Endothelial cell of umbilical vein (primary cell): ENCODE data around the gene NFATC2. TPM values are rescaled to one million over a fixed set of nuclear protein-coding genes. Genes with fewer than 3 reads are reported as not detected.
"Not testable (repeated sequence)": the region's sequence is repeated elsewhere in the genome, so short reads cannot be mapped to it uniquely, and the experiment has no call there.

Source experiments
- BruUV-seq: library from RNA; stranded (reverse); fragments of 400-500 nt; replicated peaks from 2 replicates; lab custom pipeline; 2021; lab: Mats Ljungman, UMichigan
- CTCF ChIA-PET: fragments of 300-600, 350-600 bp; sonication (Branson Sonifier 250); formaldehyde crosslinking; loops from one replicate; lab custom pipeline; 2021; ENCODE audit warnings: antibody characterized with exemption, inconsistent platforms; lab: Charles Lee
- POLR2A ChIA-PET: fragments of 300-600, 350-600 bp; sonication (Branson Sonifier 250); formaldehyde crosslinking; loops from one replicate; lab custom pipeline; 2021; ENCODE audit warnings: antibody characterized with exemption, inconsistent platforms; lab: Charles Lee
- DNase-seq: peaks from one replicate; pipeline ENCODE4 v3.0.0-alpha.2; 2011; ENCODE audit warnings: low read depth, low spot score
- FAIRE-seq: peaks from 2 replicates; lab custom pipeline; 2011; peaks lifted over from hg19 to GRCh38; lab: Jason Lieb, UNC
- H2AFZ ChIP-seq: 2 replicates; pipeline ENCODE4 v1.6.0; 2012; ENCODE audit warnings: low read depth, low read length, control low read depth, inconsistent platforms
- H3K27ac ChIP-seq: 2 replicates; pipeline ENCODE4 v1.5.1; 2011; ENCODE audit warnings: low read depth, mild to moderate bottlenecking, control low read depth, low read length, moderate library complexity; ENCODE audit not compliant: insufficient read depth
- H3K27me3 ChIP-seq, 2 experiments: 2 replicates each; pipeline versions ENCODE4 v1.6.0 to v1.6.1; 2011; ENCODE audit warnings: low read length in 2 of 2, mixed read lengths in 1 of 2; ENCODE audit not compliant: control insufficient read depth in 2 of 2, insufficient read depth in 2 of 2
- H3K36me3 ChIP-seq, 2 experiments: 2 replicates in 1 of 2; 3 replicates in 1 of 2; pipeline ENCODE4 v1.5.1; 2011; ENCODE audit warnings: low read length in 2 of 2, mild to moderate bottlenecking in 1 of 2, moderate library complexity in 1 of 2; ENCODE audit not compliant: control insufficient read depth in 2 of 2, insufficient read depth in 2 of 2; ENCODE audit errors: extremely low read depth in 1 of 2
- H3K4me1 ChIP-seq: 3 replicates; pipeline ENCODE4 v1.5.1; 2011; ENCODE audit warnings: mild to moderate bottlenecking, low read length; ENCODE audit not compliant: control insufficient read depth, insufficient read depth; ENCODE audit errors: extremely low read depth
- H3K4me2 ChIP-seq: 2 replicates; pipeline ENCODE4 v1.6.1; 2011; ENCODE audit warnings: low read length, control low read depth, mixed read lengths; ENCODE audit not compliant: insufficient read depth
- H3K4me3 ChIP-seq, 3 experiments: fragments of 200-600 bp in 1 of 3; sonication (generic), shearing (Covaris generic) in 1 of 3; replicated peaks in 1 of 3; 2 replicates each; pipeline ENCODE4 v1.5.1; 2011 to 2016; ENCODE audit warnings: control low read depth in 3 of 3, low read length in 3 of 3, mild to moderate bottlenecking in 2 of 3, inconsistent platforms in 1 of 3, low read depth in 1 of 3, moderate library complexity in 1 of 3; ENCODE audit not compliant: insufficient read depth in 1 of 3
- H3K79me2 ChIP-seq: 2 replicates; pipeline ENCODE4 v1.6.0; 2012; ENCODE audit warnings: low read length, inconsistent platforms; ENCODE audit not compliant: control insufficient read depth, insufficient read depth
- H3K9ac ChIP-seq: replicated peaks from 2 replicates; pipeline ENCODE3; 2011; ENCODE audit warnings: low read length, control low read depth; ENCODE audit not compliant: insufficient read depth; ENCODE audit errors: extremely low read depth
- H3K9me1 ChIP-seq: replicated peaks from 3 replicates; pipeline ENCODE4 v1.6.0; 2011; ENCODE audit warnings: mild to moderate bottlenecking, low read length; ENCODE audit not compliant: control insufficient read depth, insufficient read depth; ENCODE audit errors: extremely low read depth
- H3K9me3 ChIP-seq: replicated peaks from 2 replicates; pipeline ENCODE4 v1.5.1; 2012; ENCODE audit warnings: low read length, inconsistent platforms; ENCODE audit not compliant: control insufficient read depth, insufficient read depth
- H4K20me1 ChIP-seq: replicated peaks from 2 replicates; pipeline ENCODE3; 2011; ENCODE audit warnings: mild to moderate bottlenecking, low read length; ENCODE audit not compliant: control insufficient read depth, insufficient read depth; ENCODE audit errors: extremely low read depth
- EZH2 ChIP-seq: IDR thresholded peaks from 2 replicates; pipeline ENCODE4 v1.6.1; 2012; ENCODE audit warnings: borderline replicate concordance, low read depth, mild to moderate bottlenecking, moderate library complexity, low read length, inconsistent platforms; ENCODE audit not compliant: severe bottlenecking
- FOS ChIP-seq: IDR thresholded peaks from 2 replicates; pipeline ENCODE4 v1.6.1; 2011; ENCODE audit warnings: mild to moderate bottlenecking, low read length, moderate library complexity, borderline replicate concordance; ENCODE audit not compliant: insufficient read depth
- GATA2 ChIP-seq: IDR thresholded peaks from 2 replicates; pipeline ENCODE4 v1.7.0; 2011; ENCODE audit warnings: low read depth, mild to moderate bottlenecking, moderate library complexity, mixed read lengths, low read length; ENCODE audit not compliant: insufficient read length, insufficient read depth
- JUN ChIP-seq: IDR thresholded peaks from 2 replicates; pipeline ENCODE4 v1.6.1; 2011; ENCODE audit warnings: borderline replicate concordance, low read depth; ENCODE audit not compliant: insufficient read length, insufficient read depth
- dilution Hi-C: fragments of 300-500 bp; cut with MboI; formaldehyde crosslinking; loops from one replicate; pipeline ENCODE4 v1.15.0; 2019; ENCODE audit warnings: low sequenced_read_pairs; ENCODE audit not compliant: extremely low pct_ligation_motif_present
- intact Hi-C: fragments of 100-400 bp; cut with micrococcal nuclease; formaldehyde crosslinking; loops from one replicate; pipeline ENCODE4 v1.10.0; 2022
- polyA plus RNA-seq, 4 experiments: library from polyadenylated mRNA; depleted of rRNA in 3 of 4; stranded (reverse) in 3 of 4; unstranded in 1 of 4; fragments of >200 nt; gene quantifications; 2 replicates each; pipeline versions ENCODE4 v1.2.1 to v1.2.3, GENCODE V29; 2011 to 2012; ENCODE audit warnings: missing spikeins in 1 of 4
- total RNA-seq: library from RNA; stranded (reverse); gene quantifications from 2 replicates; pipeline ENCODE4 v1.2.3, GENCODE V29; 2021

NFATC2 gene
- total and polyA plus RNA-seq, 2 donors (not counting 3 experiments of a cell fraction or from before 2014, with no cell fraction given) = 3.1 to 13.0 TPM

GRCh38 chr20:51569815-51570738 lies 27.6 kb upstream of the NFATC2 start:
- Histone ChIP-seq H3K9ac (no peak overlapping the region), H3K9me3 (no peaks in the 10 kb centered on the region), H3K4me2 (no peak overlapping the region), H3K79me2 (no peaks in the 10 kb centered on the region), H3K27ac (no peak overlapping the region), H3K27me3 (peaks cover 2 to 4% of the 10 kb centered on the region in 2 experiments), H3K9me1 (no peaks in the 10 kb centered on the region), H3K4me1 (peaks cover 13% of the 10 kb centered on the region), H4K20me1 (no peaks in the 10 kb centered on the region), H3K36me3 (no peaks in the 10 kb centered on the region), H2AFZ (no peak overlapping the region), H3K4me3 (no peak overlapping the region)
- DNase-seq (peak; percentile 26), FAIRE-seq (peak; percentile 72)
- TF ChIP-seq EZH2 = no peak
- TF ChIP-seq JUN = peak; percentile 48
- no peak for TF ChIP-seq GATA2
- no peak for TF ChIP-seq FOS
- dilution Hi-C loops (no loop called here), intact Hi-C loops (no loop called here)
- BruUV-seq = no TSS peak
- CTCF ChIA-PET = interaction anchor here (0.9 to 1.2 kb wide), 3 partner anchors 24 to 54 kb away, joined by 3 to 7 read pairs (median 3); no protein-coding TSS in a partner anchor
- POLR2A ChIA-PET = no interaction called here

GRCh38 chr20:51568533-51568932 lies 26.0 kb upstream of the NFATC2 start:
- H3K4me3 ChIP-seq, FAIRE-seq, H3K4me2 ChIP-seq, intact Hi-C loops, H3K36me3 ChIP-seq, H3K79me2 ChIP-seq, dilution Hi-C loops, DNase-seq, H3K9ac ChIP-seq, H3K9me3 ChIP-seq, POLR2A ChIA-PET, H3K9me1 ChIP-seq, H4K20me1 ChIP-seq, H3K27me3 ChIP-seq, H2AFZ ChIP-seq, H3K27ac ChIP-seq, BruUV-seq: not testable (repeated sequence)
- peaks cover 15% of the 10 kb centered on the region for H3K4me1 ChIP-seq
- CTCF ChIA-PET = interaction anchor here (1.4 kb wide), 1 partner anchor 26 kb away, joined by 6 read pairs; no protein-coding TSS in a partner anchor
